HepG2 (cell line): Measurements from ENCODE around the gene CFAP300. TPM values are rescaled to one million over a fixed set of nuclear protein-coding genes. Genes with fewer than 3 reads are reported as not detected.

ENCODE experiments used
- DMTF1 ChIP-seq: sonication (generic); formaldehyde crosslinking; IDR thresholded peaks from 2 replicates; pipeline ENCODE4 v1.4.0; 2020; ENCODE audit warnings: mild to moderate bottlenecking, missing genetic modification reagents
- HCFC1 ChIP-seq: fragments of 150-350 bp; IDR thresholded peaks from 2 replicates; pipeline ENCODE4 v1.6.1; 2014; ENCODE audit warnings: low read depth, low read length
- HINFP ChIP-seq: sonication (generic); formaldehyde crosslinking; IDR thresholded peaks from 2 replicates; pipeline ENCODE4 v1.4.0; 2020; ENCODE audit warnings: low read depth, mild to moderate bottlenecking, missing genetic modification reagents
- MED8 ChIP-seq: sonication (generic); formaldehyde crosslinking; IDR thresholded peaks from 2 replicates; pipeline ENCODE4 v1.8.1; 2023; ENCODE audit warnings: mild to moderate bottlenecking, missing genetic modification reagents; ENCODE audit not compliant: insufficient replicate concordance
- NPAS2 ChIP-seq: sonication (generic); formaldehyde crosslinking; IDR thresholded peaks from 2 replicates; pipeline ENCODE4 v1.8.0; 2022; ENCODE audit warnings: mild to moderate bottlenecking, missing genetic modification reagents, borderline replicate concordance
- STAG1 ChIP-seq: sonication (generic); formaldehyde crosslinking; IDR thresholded peaks from 2 replicates; pipeline ENCODE4 v1.4.0; 2020; ENCODE audit warnings: missing genetic modification reagents
- TRAFD1 ChIP-seq: sonication (generic); formaldehyde crosslinking; IDR thresholded peaks from 2 replicates; pipeline ENCODE4 v1.5.1; 2020; ENCODE audit warnings: missing genetic modification reagents, mild to moderate bottlenecking, borderline replicate concordance
- ZBTB25 ChIP-seq: IDR thresholded peaks from 2 replicates; pipeline ENCODE4 v1.6.1; 2018; ENCODE audit warnings: missing genetic modification reagents
- ZFP82 ChIP-seq: sonication (generic); formaldehyde crosslinking; IDR thresholded peaks from 2 replicates; pipeline ENCODE4 v1.5.1; 2020; ENCODE audit warnings: mild to moderate bottlenecking, missing genetic modification reagents, borderline replicate concordance
- ZNF18 ChIP-seq: sonication (generic); formaldehyde crosslinking; IDR thresholded peaks from 2 replicates; pipeline ENCODE4 v1.8.0; 2022; ENCODE audit warnings: mild to moderate bottlenecking, missing genetic modification reagents; ENCODE audit not compliant: insufficient replicate concordance
- ZNF275 ChIP-seq: sonication (generic); formaldehyde crosslinking; IDR thresholded peaks from 2 replicates; pipeline ENCODE4 v1.8.0; 2022; ENCODE audit warnings: missing genetic modification reagents, mild to moderate bottlenecking, inconsistent platforms, borderline replicate concordance
- ZNF329 ChIP-seq: sonication (generic); formaldehyde crosslinking; IDR thresholded peaks from 2 replicates; pipeline ENCODE4 v1.9.0; 2021; ENCODE audit warnings: low read depth, mild to moderate bottlenecking, missing genetic modification reagents
- ZNF335 ChIP-seq: sonication (generic); formaldehyde crosslinking; IDR thresholded peaks from 2 replicates; pipeline ENCODE4 v1.4.0; 2020; ENCODE audit warnings: missing genetic modification reagents
- ZNF441 ChIP-seq: sonication (generic); formaldehyde crosslinking; IDR thresholded peaks from 2 replicates; pipeline ENCODE4 v1.7.0; 2021; ENCODE audit warnings: missing genetic modification reagents, borderline replicate concordance
- ZNF572 ChIP-seq: sonication (generic); formaldehyde crosslinking; IDR thresholded peaks from 2 replicates; pipeline ENCODE4 v1.5.1; 2020; ENCODE audit warnings: mild to moderate bottlenecking, missing genetic modification reagents
- ZNF670 ChIP-seq: sonication (generic); formaldehyde crosslinking; IDR thresholded peaks from 2 replicates; pipeline ENCODE4 v1.8.0; 2022; ENCODE audit warnings: mild to moderate bottlenecking, missing genetic modification reagents, borderline replicate concordance
- polyA plus RNA-seq, 8 experiments: library from polyadenylated mRNA; depleted of rRNA in 3 of 8; stranded (reverse) in 7 of 8; unstranded in 1 of 8; fragments of >200 nt; fragmentation: Illumina TruSeq in 4 of 8; extraction: Trizol in 4 of 8; gene quantifications; 2 replicates each; pipeline versions ENCODE4 v1.2.1 to v1.2.3, GENCODE V29; 2011 to 2016; ENCODE audit warnings: low read depth in 4 of 8, missing spikeins in 1 of 8, mixed read lengths in 1 of 8; ENCODE audit not compliant: insufficient read depth in 1 of 8
- total RNA-seq, 5 experiments: library from RNA; depleted of rRNA; stranded (reverse); fragments of >200 nt; fragmentation: Illumina TruSeq; extraction: Trizol; gene quantifications; 2 replicates each; pipeline ENCODE4 v1.2.3, GENCODE V29; 2016; ENCODE audit warnings: low read depth in 1 of 5

The CFAP300 gene
- total and polyA plus RNA-seq, 2 of the 13 experiments (the other 11 are each of a cell fraction or from before 2014, with no cell fraction given), result not detected

GRCh38 chr11:102109896-102110760 lies 62.9 kb downstream of the CFAP300 start, which contains the start of gene YAP1 (continued):
- TF ChIP-seq HCFC1, result no peak
- no peak; the same call in 1 of the 2 replicates for TF ChIP-seq ZNF329
- no peak for TF ChIP-seq ZNF572 (CRISPR knock-in tag)
- no peak for TF ChIP-seq TRAFD1 (CRISPR knock-in tag)
- peak; percentile 43; the same call in 1 of the 2 replicates for TF ChIP-seq ZNF335 (CRISPR knock-in tag)
- peak; percentile 96; the same call in 1 of the 2 replicates for TF ChIP-seq ZFP82 (CRISPR knock-in tag)
- peak; percentile 89 for TF ChIP-seq HINFP (CRISPR knock-in tag)
- TF ChIP-seq ZNF441 (CRISPR knock-in tag), result peak; percentile 72; the same call in 1 of the 2 replicates
- no peak for TF ChIP-seq DMTF1 (CRISPR knock-in tag)
- peak; percentile 75; the same call in 1 of the 2 replicates for TF ChIP-seq ZBTB25
- peak; percentile 89; the same call in 1 of the 2 replicates for TF ChIP-seq ZNF670 (CRISPR knock-in tag)
- peak; percentile 84; the same call in 1 of the 2 replicates for TF ChIP-seq NPAS2 (CRISPR knock-in tag)
- peak; percentile 64 for TF ChIP-seq ZNF18
- TF ChIP-seq STAG1 (CRISPR knock-in tag), result peak; percentile 19; the same call in 1 of the 2 replicates
- peak; percentile 89 for TF ChIP-seq MED8 (CRISPR knock-in tag)
- TF ChIP-seq ZNF275 (CRISPR knock-in tag), result peak; percentile 96; the same call in 1 of the 2 replicates
